Erythroblast (primary cell): Measurements from ENCODE around the gene AGAP1.

Source experiments
- GATA1 ChIP-seq: IDR thresholded peaks from 2 replicates; pipeline ENCODE4 v1.6.1; 2011; ENCODE audit warnings: low read depth, mild to moderate bottlenecking, control low read depth, low read length, moderate library complexity
- POLR2A ChIP-seq: IDR thresholded peaks from 2 replicates; pipeline ENCODE4 v1.6.1; 2011; ENCODE audit warnings: mild to moderate bottlenecking, low read length

DNA sequence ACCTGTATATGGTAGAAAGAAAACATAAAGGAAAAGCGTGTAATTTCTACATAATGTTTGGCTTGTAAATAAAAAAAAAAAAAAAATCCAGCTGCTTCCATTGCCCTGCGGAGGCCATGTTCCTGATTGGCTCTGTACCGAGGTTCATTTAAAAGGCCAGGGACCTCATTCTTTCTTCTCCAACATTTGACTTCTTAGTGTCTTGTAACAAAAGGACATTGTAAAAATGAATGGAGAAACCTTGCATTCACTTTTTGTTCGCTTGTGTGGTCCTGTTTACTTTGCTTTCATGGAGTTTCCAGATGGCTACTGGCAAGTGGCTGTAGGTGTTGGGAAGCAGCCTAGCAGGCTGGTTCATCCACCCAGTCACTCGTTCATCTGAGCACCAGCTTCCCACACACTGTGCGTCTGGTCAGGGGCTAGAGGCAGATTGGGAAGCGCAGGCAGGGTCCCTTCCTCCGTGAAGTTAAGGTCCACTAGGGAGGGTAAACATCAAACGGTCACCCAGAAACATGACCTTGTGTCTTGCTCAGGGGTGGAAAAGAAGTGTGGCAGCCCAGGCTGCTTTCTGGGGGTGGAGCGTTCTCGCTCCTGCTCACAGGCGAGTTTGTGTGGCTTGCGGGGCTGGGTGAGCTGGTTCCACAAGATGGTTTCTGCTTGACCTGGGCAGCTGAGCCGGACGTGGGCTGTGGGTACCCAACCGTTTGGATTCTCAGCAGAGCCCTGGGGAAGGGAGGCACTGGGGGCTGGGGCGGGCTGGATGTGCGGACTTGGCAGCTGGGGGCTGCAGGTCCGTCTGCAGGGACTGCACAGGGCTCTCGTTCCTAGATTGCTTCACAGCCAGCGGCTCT is 260.7 kb downstream of the AGAP1 start:
- TF ChIP-seq POLR2A (no peak), GATA1 (no peak)
